CD14-positive monocyte (primary cell): ENCODE data around the gene TSPAN31. TPM values are rescaled to one million over a fixed set of nuclear protein-coding genes. Genes with fewer than 3 reads are reported as not detected.

ENCODE experiments used
- DNase-seq, 3 donors: peaks; one replicate each; pipeline ENCODE4 v3.0.0-alpha.2; 2011 to 2022
- H2AFZ ChIP-seq: 2 replicates; pipeline ENCODE4 v1.6.0; 2012; ENCODE audit warnings: mild to moderate bottlenecking, low read depth, low read length, inconsistent platforms; ENCODE audit not compliant: insufficient read depth, poor library complexity, severe bottlenecking
- H3K27ac ChIP-seq, 2 donors: 1 replicate in 1 of 2; 2 replicates in 1 of 2; pipeline ENCODE4 v1.5.1; 2012 to 2013; ENCODE audit warnings: low read length in 2 of 2, control low read depth in 1 of 2, inconsistent platforms in 1 of 2, low read depth in 1 of 2, mild to moderate bottlenecking in 1 of 2
- H3K27me3 ChIP-seq, 2 donors: one replicate each; pipeline versions ENCODE4 v1.6.0 to v1.6.1; 2011 to 2013; ENCODE audit warnings: low read length in 2 of 2; ENCODE audit not compliant: control insufficient read depth in 2 of 2, insufficient read depth in 2 of 2
- H3K36me3 ChIP-seq, 2 donors: replicated peaks in 1 of 2; 1 replicate in 1 of 2; 2 replicates in 1 of 2; pipeline versions ENCODE4 v1.5.1 to v1.6.1; 2012 to 2013; ENCODE audit warnings: low read length in 2 of 2, control low read depth in 1 of 2, inconsistent platforms in 1 of 2, mild to moderate bottlenecking in 1 of 2; ENCODE audit not compliant: insufficient read depth in 2 of 2, control insufficient read depth in 1 of 2
- H3K4me1 ChIP-seq, 2 donors: 1 replicate in 1 of 2; 2 replicates in 1 of 2; pipeline versions ENCODE4 v1.5.1 to v1.6.1; 2012 to 2013; ENCODE audit warnings: low read length in 2 of 2, control low read depth in 1 of 2, inconsistent platforms in 1 of 2, mild to moderate bottlenecking in 1 of 2, moderate library complexity in 1 of 2; ENCODE audit not compliant: insufficient read depth in 2 of 2, control insufficient read depth in 1 of 2
- H3K4me2 ChIP-seq: replicated peaks from 2 replicates; pipeline ENCODE3; 2012; ENCODE audit warnings: low read length, moderate library complexity, mild to moderate bottlenecking; ENCODE audit not compliant: poor library complexity, severe bottlenecking; ENCODE audit errors: extremely low read depth
- H3K4me3 ChIP-seq, 3 experiments: fragments of 200-600 bp in 1 of 3; sonication (generic) in 1 of 3; replicated peaks in 1 of 3; 1 replicate in 2 of 3; 2 replicates in 1 of 3; pipeline ENCODE4 v1.5.1; 2011 to 2013; ENCODE audit warnings: low read length in 3 of 3, mild to moderate bottlenecking in 3 of 3, control low read depth in 2 of 3, low read depth in 2 of 3, inconsistent platforms in 1 of 3, moderate library complexity in 1 of 3
- H3K79me2 ChIP-seq: 2 replicates; pipeline ENCODE4 v1.6.0; 2012; ENCODE audit warnings: mild to moderate bottlenecking, control low read depth, inconsistent platforms, low read length, moderate library complexity; ENCODE audit not compliant: insufficient read depth
- H3K9ac ChIP-seq: 2 replicates; pipeline ENCODE4 v1.6.0; 2017; ENCODE audit warnings: low read length, mild to moderate bottlenecking; ENCODE audit not compliant: insufficient read depth, poor library complexity, severe bottlenecking
- H3K9me3 ChIP-seq, 2 donors: replicated peaks in 1 of 2; 1 replicate in 1 of 2; 2 replicates in 1 of 2; pipeline versions ENCODE4 v1.5.1 to v1.6.1; 2012 to 2013; ENCODE audit warnings: low read length in 2 of 2, control low read depth in 1 of 2; ENCODE audit not compliant: control insufficient read depth in 1 of 2, insufficient read depth in 1 of 2
- H4K20me1 ChIP-seq: 2 replicates; pipeline ENCODE4 v1.6.0; 2012; ENCODE audit warnings: mild to moderate bottlenecking, low read length, control low read depth, moderate library complexity; ENCODE audit not compliant: insufficient read depth
- H3K27ac Mint-ChIP-seq, 7 donors: one replicate each; pipeline ENCODE4 v1.8.0; 2020; ENCODE audit warnings: mild to moderate bottlenecking in 7 of 7, mixed read lengths in 7 of 7, moderate library complexity in 6 of 7, inconsistent platforms in 2 of 7
- H3K27me3 Mint-ChIP-seq, 3 donors: one replicate each; pipeline ENCODE4 v1.8.0; 2021 to 2022; ENCODE audit warnings: low read depth in 3 of 3, mild to moderate bottlenecking in 3 of 3, mixed read lengths in 3 of 3, moderate library complexity in 3 of 3, inconsistent platforms in 1 of 3
- H3K36me3 Mint-ChIP-seq, 2 donors: one replicate each; pipeline ENCODE4 v1.8.0; 2020; ENCODE audit warnings: mixed read lengths in 2 of 2, inconsistent platforms in 1 of 2, mild to moderate bottlenecking in 1 of 2
- H3K4me1 Mint-ChIP-seq: one replicate; pipeline ENCODE4 v1.8.0; 2020; ENCODE audit warnings: mild to moderate bottlenecking, mixed read lengths
- H3K4me3 Mint-ChIP-seq, 2 donors: one replicate each; pipeline ENCODE4 v1.8.0; 2020; ENCODE audit warnings: mild to moderate bottlenecking in 2 of 2, mixed read lengths in 2 of 2, moderate library complexity in 1 of 2
- H3K9me3 Mint-ChIP-seq, 7 donors: one replicate each; pipeline ENCODE4 v1.8.0; 2020 to 2022; ENCODE audit warnings: mixed read lengths in 7 of 7, mild to moderate bottlenecking in 6 of 7, moderate library complexity in 6 of 7, inconsistent platforms in 2 of 7
- CTCF ChIP-seq: fragments of 200-600 bp; IDR thresholded peaks from one replicate; pipeline ENCODE4 v1.8.0; 2022; ENCODE audit warnings: antibody characterized with exemption, mild to moderate bottlenecking
- WGBS: methylation state at CpG from one replicate; pipeline ENCODE4 v1.1.5; 2013; ENCODE audit warnings: missing lambda C conversion rate; ENCODE audit not compliant: insufficient coverage; 5-methylcytosine and 5-hydroxymethylcytosine counted together
- intact Hi-C, 2 donors: fragments of 100-400 bp; cut with micrococcal nuclease; formaldehyde crosslinking; loops; one replicate each; pipeline versions ENCODE4 v1.15.0 to v1.15.1; 2023
- polyA plus RNA-seq, 3 donors: library from polyadenylated mRNA; depleted of rRNA in 1 of 3; unstranded in 2 of 3; stranded (reverse) in 1 of 3; fragments of 300-500 nt in 2 of 3; fragments of >200 nt in 1 of 3; fragmentation: Illumina TruSeq in 2 of 3; gene quantifications; 1 replicate in 2 of 3; 2 replicates in 1 of 3; pipeline ENCODE4 v1.2.3, GENCODE V29; 2012 to 2021

The TSPAN31 gene
- polyA plus RNA-seq, 3 donors, result 20.6 to 48.1 (median 43.0) TPM

DNA sequence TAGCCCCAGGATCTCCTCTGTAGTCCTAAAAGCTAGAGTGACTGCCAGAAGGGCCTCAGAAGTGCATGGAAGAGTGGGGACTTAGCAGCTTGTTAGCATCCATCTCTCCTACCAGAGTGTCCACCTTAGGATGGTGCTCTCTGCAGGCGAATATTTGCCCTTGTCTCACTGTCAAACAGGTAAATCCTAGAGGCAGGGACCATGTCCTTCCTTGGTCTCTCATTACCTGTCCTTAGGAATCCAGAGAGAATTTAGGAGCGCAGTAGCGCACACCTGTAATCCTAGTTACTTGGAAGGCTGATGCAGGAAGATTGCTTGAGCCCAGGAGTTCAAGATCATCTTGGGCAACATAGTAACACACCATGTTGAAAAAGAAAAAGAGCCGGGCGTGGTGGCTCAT, 27.7 kb upstream of the TSPAN31 start:
- Mint-ChIP-seq H3K4me3 (no peak overlapping the region), H3K4me1 (no peaks in the 10 kb centered on the region), H3K9me3 (peaks cover 0 to 2% (median 0%) of the 10 kb centered on the region in 7 donors), H3K27ac (no peak overlapping the region), H3K36me3 (peaks cover 77 to 90% of the 10 kb centered on the region in 2 donors), H3K27me3 (no peaks in the 10 kb centered on the region)
- Histone ChIP-seq H3K27me3 (no peaks in the 10 kb centered on the region), H4K20me1 (peaks cover 23% of the 10 kb centered on the region), H3K27ac (no peak overlapping the region), H3K79me2 (peaks cover 2% of the 10 kb centered on the region), H2AFZ (no peak overlapping the region), H3K4me2 (no peak overlapping the region), H3K36me3 (peaks cover 94% of the 10 kb centered on the region in 2 donors), H3K9ac (no peak overlapping the region), H3K4me1 (no peaks in the 10 kb centered on the region), H3K4me3 (no peak overlapping the region), H3K9me3 (no peaks in the 10 kb centered on the region)
- no peak for TF ChIP-seq CTCF
- 100% methylated on average over 3 of the region's 5 CpGs for WGBS
- intact Hi-C loops, result no loop called here
- no peak for DNase-seq

DNA sequence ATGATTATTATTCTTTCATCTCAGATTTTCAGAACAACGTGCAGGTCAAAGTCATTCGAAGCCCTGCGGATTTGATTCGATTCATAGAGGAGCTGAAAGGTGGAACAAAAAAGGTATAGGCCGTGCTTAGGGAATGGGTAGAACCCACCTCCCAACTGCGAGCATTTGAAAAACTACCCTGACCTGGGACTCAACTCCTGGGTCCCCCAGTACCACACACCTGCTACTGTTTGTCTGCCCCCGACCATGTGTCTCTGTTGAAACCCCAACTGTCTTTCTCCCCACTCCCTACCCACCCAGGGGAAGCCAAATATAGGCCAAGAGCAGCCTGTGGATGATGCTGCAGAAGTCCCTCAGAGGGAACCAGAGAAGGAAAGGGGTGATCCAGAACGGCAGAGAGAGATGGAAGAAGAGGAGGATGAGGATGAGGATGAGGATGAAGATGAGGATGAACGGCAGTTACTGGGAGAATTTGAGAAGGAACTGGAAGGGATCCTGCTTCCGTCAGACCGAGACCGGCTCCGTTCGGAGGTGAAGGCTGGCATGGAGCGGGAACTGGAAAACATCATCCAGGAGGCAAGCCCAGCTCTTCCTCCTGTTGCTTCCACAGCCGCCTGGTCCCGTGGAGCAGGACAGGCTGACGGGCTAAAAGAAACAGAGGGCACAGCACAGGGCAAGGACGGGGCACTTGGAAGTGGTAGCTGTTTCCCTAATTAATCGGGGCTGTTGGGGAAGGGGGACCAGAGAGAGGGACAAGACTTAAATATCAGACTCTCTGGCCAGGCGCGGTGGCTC, 26.8 kb upstream of the TSPAN31 start:
- WGBS, result 96% methylated on average over 13 of the region's 22 CpGs
- Mint-ChIP-seq H3K4me3 (no peak overlapping the region), H3K9me3 (peaks cover 0 to 2% (median 0%) of the 10 kb centered on the region in 7 donors), H3K27me3 (no peaks in the 10 kb centered on the region), H3K4me1 (no peaks in the 10 kb centered on the region), H3K36me3 (peaks cover 72 to 83% of the 10 kb centered on the region in 2 donors), H3K27ac (no peak overlapping the region)
- no peak overlapping the region for H3K4me3 ChIP-seq
- TF ChIP-seq CTCF, result no peak
- peaks cover 20% of the 10 kb centered on the region for H4K20me1 ChIP-seq
- no peak overlapping the region for H3K27ac ChIP-seq
- no peak overlapping the region for H3K4me2 ChIP-seq
- H3K9ac ChIP-seq, result no peak overlapping the region
- peaks cover 85 to 88% of the 10 kb centered on the region in 2 donors for H3K36me3 ChIP-seq
- H3K27me3 ChIP-seq, result no peaks in the 10 kb centered on the region
- intact Hi-C loops, result no loop called here
- peaks cover 2% of the 10 kb centered on the region for H3K79me2 ChIP-seq
- DNase-seq, result no peak
- no peaks in the 10 kb centered on the region for H3K4me1 ChIP-seq
- H3K9me3 ChIP-seq, result no peaks in the 10 kb centered on the region
- no peak overlapping the region for H2AFZ ChIP-seq
